Skeletal muscle tissue (tissue), 4 donors: ENCODE measurements around the gene LCK. TPM values are rescaled to one million over a fixed set of nuclear protein-coding genes. Genes with fewer than 3 reads are reported as not detected.

Experiments
- H3K27ac ChIP-seq: one replicate; pipeline ENCODE4 v1.7.0; 2013; ENCODE audit warnings: mild to moderate bottlenecking, low read depth, low read length, inconsistent platforms
- H3K27me3 ChIP-seq, 3 donors: one replicate each; pipeline ENCODE4 v1.7.0; 2013; ENCODE audit warnings: low read length in 3 of 3; ENCODE audit not compliant: control insufficient read depth in 3 of 3, insufficient read depth in 3 of 3
- H3K36me3 ChIP-seq, 3 donors: one replicate each; pipeline ENCODE4 v1.7.0; 2013; ENCODE audit warnings: low read length in 3 of 3; ENCODE audit not compliant: control insufficient read depth in 3 of 3, insufficient read depth in 3 of 3
- H3K4me1 ChIP-seq, 3 donors: one replicate each; pipeline ENCODE4 v1.7.0; 2013; ENCODE audit warnings: low read length in 3 of 3, mild to moderate bottlenecking in 3 of 3; ENCODE audit not compliant: control insufficient read depth in 3 of 3, insufficient read depth in 3 of 3
- H3K4me3 ChIP-seq, 3 donors: one replicate each; pipeline ENCODE4 v1.7.0; 2013; ENCODE audit warnings: low read length in 3 of 3
- H3K9ac ChIP-seq, 3 donors: one replicate each; pipeline ENCODE4 v1.7.0; 2013; ENCODE audit warnings: low read length in 3 of 3, mild to moderate bottlenecking in 3 of 3, moderate library complexity in 2 of 3, low read depth in 1 of 3
- H3K9me3 ChIP-seq, 3 donors: one replicate each; pipeline ENCODE4 v1.7.0; 2013; ENCODE audit warnings: low read length in 3 of 3; ENCODE audit not compliant: control insufficient read depth in 3 of 3
- total RNA-seq: library from RNA; depleted of rRNA; stranded (reverse); fragments of >200 nt; gene quantifications from one replicate; pipeline ENCODE4 v1.2.3, GENCODE V29; 2014
- donor health status: Osteomylitis.

Gene LCK
- total RNA-seq, 1 donor from 2014 or later: 2.1 TPM

DNA sequence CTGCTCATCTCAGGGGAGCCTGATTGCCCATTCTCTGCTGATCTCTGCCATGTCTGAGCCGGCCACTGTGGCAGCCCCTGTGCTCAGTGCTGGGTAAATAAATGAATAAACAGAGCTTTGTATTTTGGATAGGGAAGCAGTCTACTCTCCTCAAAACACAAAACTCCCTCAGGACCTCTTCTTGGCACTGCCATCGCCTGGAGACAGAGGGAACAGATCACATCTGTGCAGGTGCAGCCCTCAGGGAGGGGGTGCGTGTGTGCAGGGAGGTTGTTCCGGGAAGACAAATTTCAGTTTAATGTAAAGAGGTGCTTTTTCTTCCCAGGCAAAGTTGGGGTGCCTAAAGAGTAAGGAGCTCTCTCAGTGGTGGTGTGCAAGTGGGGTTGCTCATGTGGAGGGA is 11.7 kb upstream of the LCK start:
- H3K4me3 ChIP-seq: no peak overlapping the region
- H3K27ac ChIP-seq: no peak overlapping the region
- H3K36me3 ChIP-seq: peaks cover 0 to 2% (median under 1%) of the 10 kb centered on the region in 3 donors
- H3K9me3 ChIP-seq: no peaks in the 10 kb centered on the region
- peaks cover 7 to 24% (median 22%) of the 10 kb centered on the region in 3 donors for H3K4me1 ChIP-seq
- H3K9ac ChIP-seq: no peak overlapping the region
- H3K27me3 ChIP-seq: no peaks in the 10 kb centered on the region

DNA sequence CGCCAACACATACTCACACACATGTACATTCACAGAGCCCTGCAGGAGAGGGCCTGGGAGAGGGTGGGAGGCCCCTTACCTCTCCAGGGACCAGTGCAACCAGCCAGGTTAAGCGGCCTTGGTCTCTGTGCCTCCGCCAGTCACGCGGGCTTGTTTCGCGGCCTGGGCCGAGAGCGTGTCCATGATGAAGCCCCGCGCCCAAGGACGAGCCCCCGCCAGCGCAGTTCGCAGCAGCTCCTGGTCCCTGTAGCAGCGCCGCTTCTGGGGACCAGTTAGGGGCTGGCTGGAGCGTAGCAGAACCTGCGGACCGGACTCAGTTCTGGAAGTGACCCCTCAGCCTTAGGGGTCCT is 11.3 kb upstream of the LCK start:
- Histone ChIP-seq H3K27me3 (no peaks in the 10 kb centered on the region), H3K9ac (peak overlapping the region; percentile 57 to 79 (median 70)), H3K4me1 (peaks cover 7 to 24% (median 22%) of the 10 kb centered on the region in 3 donors), H3K36me3 (no peaks in the 10 kb centered on the region), H3K9me3 (no peaks in the 10 kb centered on the region), H3K27ac (peak overlapping the region; percentile 75), H3K4me3 (peak overlapping the region; percentile 72 to 87 (median 78))

DNA sequence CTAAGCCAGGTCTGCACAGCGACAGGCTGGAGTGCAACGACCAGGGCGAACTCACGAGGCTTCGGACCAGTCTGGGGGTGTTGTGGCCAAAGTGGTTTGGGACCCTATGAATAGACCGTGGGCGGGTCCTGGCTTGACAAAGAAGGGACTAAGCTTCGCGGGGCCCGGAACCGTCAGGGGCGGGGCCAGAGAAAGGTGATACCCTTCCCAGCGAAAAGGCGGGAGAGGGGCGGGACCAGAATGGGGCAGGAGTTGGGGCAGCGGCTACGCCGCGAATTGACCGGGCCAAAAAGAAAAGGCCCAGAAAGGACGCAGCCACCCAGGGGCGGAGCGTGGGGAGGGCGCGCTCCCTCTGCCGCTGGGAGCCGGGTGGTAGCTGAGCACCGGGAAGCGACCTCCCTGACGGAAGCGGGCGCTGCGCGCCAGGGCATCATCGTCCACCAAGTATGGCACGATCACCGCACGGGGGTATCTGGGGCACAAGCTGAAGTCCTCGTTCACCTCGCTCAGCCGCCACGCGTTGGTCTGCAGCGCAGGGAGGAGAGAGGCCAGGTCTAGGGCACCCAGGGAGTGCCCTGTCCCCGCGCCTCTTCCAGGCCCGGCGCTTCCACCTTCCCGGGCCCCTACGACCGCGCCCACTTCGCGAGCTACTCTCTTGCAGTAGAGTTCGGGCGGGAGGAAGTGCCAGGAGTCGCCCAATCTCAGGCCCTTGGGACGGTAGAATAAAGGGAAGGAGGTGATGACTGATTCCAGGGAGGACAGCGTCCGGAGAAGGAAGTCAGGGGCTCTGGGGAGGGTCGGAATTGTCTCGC is 10.7 kb upstream of the LCK start:
- Histone ChIP-seq H3K36me3 (no peaks in the 10 kb centered on the region), H3K9me3 (no peaks in the 10 kb centered on the region), H3K27me3 (no peaks in the 10 kb centered on the region), H3K27ac (peak overlapping the region; percentile 75), H3K4me1 (peaks cover 8 to 24% (median 22%) of the 10 kb centered on the region in 3 donors), H3K9ac (peak overlapping the region; percentile 57 to 79 (median 70)), H3K4me3 (peak overlapping the region; percentile 72 to 87 (median 78))

DNA sequence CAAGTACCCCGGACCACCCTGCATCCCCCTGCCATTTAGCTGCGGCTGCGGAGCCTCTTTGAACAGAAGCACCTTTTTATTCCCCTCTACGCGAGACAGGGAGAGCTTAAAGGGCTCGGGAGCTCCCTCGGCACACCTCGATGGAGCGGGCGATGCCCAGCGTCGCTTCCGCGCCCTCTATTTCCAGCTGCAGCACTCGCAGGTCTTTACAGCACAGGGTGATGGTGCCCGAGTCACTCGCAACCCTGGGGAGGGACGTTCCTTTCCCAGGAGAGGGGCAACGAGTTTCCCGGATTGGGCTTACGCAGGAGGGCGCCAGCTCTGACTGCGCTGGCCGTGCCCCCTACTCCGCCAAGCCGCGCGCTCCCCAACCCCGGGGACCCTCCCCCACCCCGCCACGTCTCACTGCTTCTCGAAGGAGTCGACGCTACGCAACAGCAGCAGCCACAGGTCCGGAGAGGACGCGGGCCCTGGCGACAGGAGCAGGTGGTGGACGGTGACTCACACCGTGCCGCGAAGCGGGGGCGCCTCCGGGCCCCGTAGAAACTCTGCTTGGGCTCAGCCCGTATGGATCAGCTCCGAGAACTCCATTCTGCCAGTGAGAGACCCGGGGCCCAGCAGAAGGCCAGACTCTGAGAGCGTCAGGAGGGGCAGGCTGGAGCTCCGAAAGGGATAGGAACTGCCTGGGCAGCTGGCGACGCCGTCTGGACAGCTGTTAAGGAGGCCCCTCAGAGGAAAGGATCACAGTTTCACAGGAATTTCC is 9.9 kb upstream of the LCK start:
- Histone ChIP-seq H3K9me3 (no peaks in the 10 kb centered on the region), H3K27me3 (no peaks in the 10 kb centered on the region), H3K36me3 (no peaks in the 10 kb centered on the region), H3K4me3 (peak overlapping the region; percentile 72 to 87 (median 78)), H3K4me1 (peaks cover 13 to 30% (median 25%) of the 10 kb centered on the region in 3 donors), H3K27ac (peak overlapping the region; percentile 75), H3K9ac (peak overlapping the region; percentile 70 to 79 (median 74))

DNA sequence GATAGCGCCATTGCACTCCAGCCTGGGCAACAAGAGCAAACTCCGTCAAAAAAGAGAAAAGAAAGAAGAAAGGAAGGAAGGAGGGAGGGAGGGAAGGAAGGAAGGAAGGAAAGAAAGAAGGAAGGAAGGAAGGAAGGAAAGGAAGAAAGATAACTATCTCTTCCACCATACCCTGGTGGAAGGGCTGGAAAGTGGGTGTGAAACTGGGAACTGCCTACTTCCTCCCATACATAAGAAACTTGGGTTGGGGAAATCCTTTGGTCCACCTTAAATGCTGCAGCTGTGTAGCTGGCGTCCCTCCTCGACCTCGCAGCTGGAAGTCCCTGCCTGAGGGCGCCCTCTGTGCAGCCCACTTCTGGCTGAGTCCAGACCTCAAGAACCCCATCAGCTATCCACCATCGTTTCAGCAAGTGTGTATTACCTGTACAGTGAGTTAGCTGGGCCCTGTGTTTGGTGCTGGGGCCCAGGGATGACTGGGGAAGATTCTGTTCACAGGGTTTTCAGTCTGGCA is 8.7 kb upstream of the LCK start:
- H3K4me3 ChIP-seq: peak overlapping the region in 1 of 3 donors; percentile 49
- H3K4me1 ChIP-seq: peaks cover 17 to 40% (median 34%) of the 10 kb centered on the region in 3 donors
- no peaks in the 10 kb centered on the region for H3K9me3 ChIP-seq
- no peaks in the 10 kb centered on the region for H3K36me3 ChIP-seq
- no peaks in the 10 kb centered on the region for H3K27me3 ChIP-seq
- no peak overlapping the region for H3K27ac ChIP-seq
- peak overlapping the region in 1 of 3 donors; percentile 25 for H3K9ac ChIP-seq

DNA sequence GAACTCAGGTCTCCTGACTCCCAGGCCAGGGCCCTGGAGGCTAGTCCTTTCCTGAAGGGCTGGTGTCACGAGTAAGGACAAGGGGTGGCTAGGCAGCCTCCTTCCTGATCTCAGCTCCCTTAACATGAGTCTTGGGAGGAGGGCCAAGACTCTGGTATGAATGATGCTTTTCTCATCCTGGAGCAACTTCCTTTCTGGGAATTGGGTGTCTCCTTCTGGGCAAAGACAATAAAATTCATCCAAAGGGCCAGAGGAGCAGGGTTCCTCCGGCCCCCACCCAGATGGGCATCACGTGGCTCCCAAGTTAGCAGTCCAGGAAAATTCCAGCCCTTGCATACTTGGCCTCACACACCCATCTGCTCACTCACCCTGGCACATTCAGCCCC is 4.2 kb upstream of the LCK start, which contains the start of gene FAM167B:
FAM167B (plus strand) TSS at position 335 of the 386 bp plus-strand sequence. CDS start 200 bp downstream, outside the sequence.
- Histone ChIP-seq H3K9ac (peak within 1 kb of the TSS in 2 of 3 donors; percentile 33 to 40), H3K36me3 (no peaks in the 10 kb centered on the region), H3K27ac (peak within 1 kb of the TSS; percentile 54), H3K9me3 (no peaks in the 10 kb centered on the region), H3K4me1 (peaks cover 22 to 50% (median 27%) of the 10 kb centered on the region in 3 donors), H3K27me3 (no peaks in the 10 kb centered on the region), H3K4me3 (peak within 1 kb of the TSS in 2 of 3 donors; percentile 29 to 38)

DNA sequence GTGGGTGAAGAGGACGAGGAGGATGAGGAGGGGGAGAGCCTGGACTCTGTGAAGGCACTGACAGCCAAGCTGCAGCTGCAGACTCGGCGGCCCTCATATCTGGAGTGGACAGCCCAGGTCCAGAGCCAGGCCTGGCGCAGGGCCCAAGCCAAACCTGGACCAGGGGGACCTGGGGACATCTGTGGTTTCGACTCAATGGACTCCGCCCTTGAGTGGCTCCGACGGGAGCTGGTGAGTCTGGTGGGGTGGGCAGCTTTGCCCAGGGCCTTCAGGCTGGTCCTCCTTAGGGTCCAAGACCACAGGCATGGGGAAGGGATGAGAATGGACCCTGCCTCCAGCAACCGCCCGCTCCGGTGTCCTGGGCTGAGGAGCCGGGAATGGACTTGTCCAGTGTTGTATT is 3.6 kb upstream of the LCK start:
- H3K4me1 ChIP-seq: peaks cover 23 to 49% (median 32%) of the 10 kb centered on the region in 3 donors
- H3K9me3 ChIP-seq: no peaks in the 10 kb centered on the region
- no peaks in the 10 kb centered on the region for H3K27me3 ChIP-seq
- H3K36me3 ChIP-seq: no peaks in the 10 kb centered on the region
- peak overlapping the region in 2 of 3 donors; percentile 29 to 38 for H3K4me3 ChIP-seq
- H3K27ac ChIP-seq: peak overlapping the region; percentile 46
- peak overlapping the region in 1 of 3 donors; percentile 40 for H3K9ac ChIP-seq

DNA sequence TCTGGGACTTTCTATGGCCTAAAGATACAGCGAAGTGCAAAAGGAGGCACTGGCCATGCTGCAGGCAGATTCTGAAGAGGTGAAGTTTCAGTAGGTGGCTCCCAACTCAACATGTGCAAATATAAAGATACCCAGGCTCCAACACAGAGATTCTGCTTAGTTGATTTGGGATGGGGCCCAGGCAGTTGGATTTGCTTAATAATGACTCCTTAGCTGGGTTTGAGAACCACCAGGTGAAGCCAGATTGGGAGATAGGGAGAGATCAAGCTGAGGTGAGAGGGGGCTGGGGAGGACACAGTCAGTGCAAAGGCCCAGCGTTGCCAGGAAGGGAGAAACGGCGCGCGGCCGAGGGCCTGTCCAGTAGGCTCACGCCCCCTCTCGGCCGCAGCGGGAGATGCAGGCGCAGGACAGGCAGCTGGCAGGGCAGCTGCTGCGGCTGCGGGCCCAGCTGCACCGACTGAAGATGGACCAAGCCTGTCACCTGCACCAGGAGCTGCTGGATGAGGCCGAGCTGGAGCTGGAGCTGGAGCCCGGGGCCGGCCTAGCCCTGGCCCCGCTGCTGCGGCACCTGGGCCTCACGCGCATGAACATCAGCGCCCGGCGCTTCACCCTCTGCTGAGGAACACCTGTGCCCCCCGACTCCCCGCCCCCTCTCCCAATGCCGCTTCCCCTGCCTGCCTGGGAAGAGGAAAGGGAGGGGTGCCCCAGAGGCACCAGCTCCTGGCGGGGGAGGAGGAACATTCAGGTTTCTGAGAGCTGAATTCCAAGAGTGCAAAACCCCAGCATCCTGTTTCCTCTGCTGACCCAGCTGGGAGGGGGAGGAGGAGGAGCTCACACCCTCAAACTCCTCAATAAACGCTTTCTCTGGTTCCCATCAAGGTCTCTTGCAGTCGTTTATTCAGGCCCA is 2.8 kb upstream of the LCK start:
- no peaks in the 10 kb centered on the region for H3K27me3 ChIP-seq
- H3K4me3 ChIP-seq: no peak overlapping the region
- H3K4me1 ChIP-seq: peaks cover 28 to 52% (median 32%) of the 10 kb centered on the region in 3 donors
- peak overlapping the region in 2 of 3 donors; percentile 32 to 33 for H3K9ac ChIP-seq
- peak overlapping the region; percentile 46 for H3K27ac ChIP-seq
- no peaks in the 10 kb centered on the region for H3K9me3 ChIP-seq
- H3K36me3 ChIP-seq: no peaks in the 10 kb centered on the region

DNA sequence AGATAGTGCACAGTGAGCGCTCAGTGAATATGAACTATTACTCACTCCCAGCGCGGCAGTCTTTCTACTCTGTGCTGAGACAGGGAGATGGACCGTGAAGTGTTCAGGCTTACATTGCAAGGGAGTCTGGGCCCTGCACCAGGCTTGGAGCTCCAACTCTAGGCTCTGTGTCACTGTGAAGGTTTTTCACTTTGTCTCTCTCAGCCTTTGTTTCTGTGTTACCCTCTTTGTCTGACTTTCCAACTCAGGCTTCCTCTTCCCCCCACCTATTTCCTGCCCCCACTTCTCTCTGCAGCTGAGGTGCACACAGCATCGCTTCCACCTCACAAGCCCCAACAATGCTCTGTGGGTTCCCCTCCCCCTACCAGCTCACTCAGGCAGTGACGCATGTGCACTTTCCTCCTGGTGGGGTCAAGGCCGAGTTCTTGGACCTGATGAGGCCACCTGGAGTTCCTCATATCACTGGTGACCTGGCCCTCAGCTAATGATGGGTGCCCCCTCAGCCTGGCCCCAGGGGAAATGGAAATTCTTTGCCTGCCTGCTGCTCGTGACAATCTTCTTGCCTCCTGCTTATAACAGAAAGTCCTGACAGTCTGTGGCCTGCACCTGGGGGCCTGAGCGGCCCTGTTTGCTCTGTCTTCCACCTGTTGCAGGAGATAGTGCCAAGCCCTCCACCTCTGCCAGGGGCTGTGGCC is 1.1 kb upstream of the LCK start:
- peak overlapping the region in 2 of 3 donors; percentile 40 to 60 for H3K9ac ChIP-seq
- H3K27ac ChIP-seq: peak overlapping the region; percentile 61
- H3K4me3 ChIP-seq: no peak overlapping the region
- no peaks in the 10 kb centered on the region for H3K36me3 ChIP-seq
- H3K9me3 ChIP-seq: no peaks in the 10 kb centered on the region
- H3K27me3 ChIP-seq: no peaks in the 10 kb centered on the region
- peaks cover 28 to 52% (median 32%) of the 10 kb centered on the region in 3 donors for H3K4me1 ChIP-seq
